WI38 (cell line): ENCODE results near the gene RNF14.
A peak's percentile ranks its signal among the peaks of the same experiment; 100 is the strongest.

Experiments
- H3K4me3 ChIP-seq: 2 replicates; pipeline ENCODE4 v1.5.1; 2011; ENCODE audit warnings: low read depth, mild to moderate bottlenecking, control low read depth, low read length
- TF ChIP-seq, protein P1 (sequence below): IDR thresholded peaks from 2 replicates; pipeline ENCODE4 v1.5.1; 2012; ENCODE audit warnings: low read depth, mild to moderate bottlenecking, control low read depth, low read length

The RNF14 gene

GRCh38 chr5:142012792-142013388 is 44.0 kb downstream of the RNF14 start, which contains the start of gene GNPDA1:
Gene GNPDA1 (minus strand): TSS chr5:142013027. CDS start chr5:142012035, 992 bp downstream.
- H3K4me3 ChIP-seq, result peak within 1 kb of the TSS; percentile 82
- TF ChIP-seq, protein P1, sequence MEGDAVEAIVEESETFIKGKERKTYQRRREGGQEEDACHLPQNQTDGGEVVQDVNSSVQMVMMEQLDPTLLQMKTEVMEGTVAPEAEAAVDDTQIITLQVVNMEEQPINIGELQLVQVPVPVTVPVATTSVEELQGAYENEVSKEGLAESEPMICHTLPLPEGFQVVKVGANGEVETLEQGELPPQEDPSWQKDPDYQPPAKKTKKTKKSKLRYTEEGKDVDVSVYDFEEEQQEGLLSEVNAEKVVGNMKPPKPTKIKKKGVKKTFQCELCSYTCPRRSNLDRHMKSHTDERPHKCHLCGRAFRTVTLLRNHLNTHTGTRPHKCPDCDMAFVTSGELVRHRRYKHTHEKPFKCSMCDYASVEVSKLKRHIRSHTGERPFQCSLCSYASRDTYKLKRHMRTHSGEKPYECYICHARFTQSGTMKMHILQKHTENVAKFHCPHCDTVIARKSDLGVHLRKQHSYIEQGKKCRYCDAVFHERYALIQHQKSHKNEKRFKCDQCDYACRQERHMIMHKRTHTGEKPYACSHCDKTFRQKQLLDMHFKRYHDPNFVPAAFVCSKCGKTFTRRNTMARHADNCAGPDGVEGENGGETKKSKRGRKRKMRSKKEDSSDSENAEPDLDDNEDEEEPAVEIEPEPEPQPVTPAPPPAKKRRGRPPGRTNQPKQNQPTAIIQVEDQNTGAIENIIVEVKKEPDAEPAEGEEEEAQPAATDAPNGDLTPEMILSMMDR, result no peak

DNA sequence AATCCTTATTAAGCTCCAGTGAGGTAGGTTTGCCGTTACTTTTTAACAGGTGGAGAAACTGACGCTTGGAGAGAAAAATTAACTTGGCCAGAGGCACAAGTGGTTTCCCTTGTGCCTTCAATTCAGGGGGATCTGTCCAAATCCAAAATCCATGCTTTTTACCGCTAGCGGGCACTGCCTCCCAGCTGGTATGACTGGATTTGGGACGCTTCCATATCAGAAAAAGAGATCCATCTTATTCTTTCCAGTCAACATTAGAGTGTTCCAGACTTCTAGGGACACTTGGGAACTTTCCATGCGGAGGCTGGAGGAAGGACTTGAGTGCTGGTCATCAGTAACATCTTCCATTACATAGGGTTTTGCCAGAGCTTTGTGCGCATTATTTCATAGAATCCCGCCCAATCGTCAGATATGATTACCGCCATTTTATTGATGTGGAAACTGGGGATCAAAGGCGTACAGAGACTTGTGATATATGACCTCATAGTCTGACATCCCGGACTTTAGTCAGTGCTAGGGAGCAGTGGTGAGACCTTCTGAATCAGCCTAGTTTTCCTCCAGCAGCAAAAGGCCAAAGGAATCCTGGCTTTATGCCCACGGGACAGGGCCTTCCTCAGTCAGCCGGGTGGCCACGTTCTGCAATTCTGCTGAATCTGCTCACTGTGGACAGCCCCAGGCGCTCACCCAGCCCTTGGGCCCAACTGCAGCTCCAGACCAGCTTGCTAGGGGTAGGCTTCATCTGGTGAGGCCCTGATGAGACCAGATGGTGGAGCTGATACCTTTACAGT is 45.0 kb downstream of the RNF14 start:
- TF ChIP-seq, protein P1, result no peak
- H3K4me3 ChIP-seq, result no peak overlapping the region

DNA sequence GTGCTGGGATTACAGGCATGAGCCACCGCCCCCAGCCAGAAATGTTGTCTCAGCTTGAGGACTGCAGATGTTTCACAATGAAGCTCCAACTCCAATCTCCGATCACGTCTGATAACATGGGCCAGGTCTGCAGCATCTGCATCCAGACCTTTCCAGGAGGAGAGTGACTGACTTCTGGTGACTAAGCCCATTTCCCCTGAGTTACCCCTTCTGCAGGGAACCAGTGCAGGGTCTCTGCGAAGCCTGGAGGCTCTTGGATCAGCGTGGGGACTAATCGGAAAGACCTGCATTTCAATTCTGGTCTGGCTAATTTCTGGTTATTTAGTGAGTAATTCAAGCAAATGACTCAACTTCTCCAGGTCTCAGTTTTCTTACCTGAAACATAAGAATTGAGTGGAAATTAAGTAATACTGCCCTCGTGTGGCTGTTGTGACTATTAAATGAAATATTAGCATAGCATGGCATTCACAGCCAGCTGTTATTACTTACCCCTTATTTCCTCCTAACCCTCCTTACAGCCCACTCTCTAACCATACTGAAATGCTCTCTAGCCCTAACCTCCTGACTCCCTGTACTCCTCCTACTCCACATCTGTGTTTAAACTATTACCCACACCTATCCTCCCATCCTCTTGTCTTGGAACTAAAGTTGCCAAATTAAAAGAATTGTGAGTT is 46.1 kb downstream of the RNF14 start:
- H3K4me3 ChIP-seq, result no peak overlapping the region
- TF ChIP-seq, protein P1, result peak; percentile 29; the same call in 1 of the 2 replicates

- no peak overlapping the region for H3K4me3 ChIP-seq
- TF ChIP-seq, protein P1, result no peak
These were observed 47.1 kb downstream of the RNF14 start for GRCh38 chr5:142015781-142016533.

DNA sequence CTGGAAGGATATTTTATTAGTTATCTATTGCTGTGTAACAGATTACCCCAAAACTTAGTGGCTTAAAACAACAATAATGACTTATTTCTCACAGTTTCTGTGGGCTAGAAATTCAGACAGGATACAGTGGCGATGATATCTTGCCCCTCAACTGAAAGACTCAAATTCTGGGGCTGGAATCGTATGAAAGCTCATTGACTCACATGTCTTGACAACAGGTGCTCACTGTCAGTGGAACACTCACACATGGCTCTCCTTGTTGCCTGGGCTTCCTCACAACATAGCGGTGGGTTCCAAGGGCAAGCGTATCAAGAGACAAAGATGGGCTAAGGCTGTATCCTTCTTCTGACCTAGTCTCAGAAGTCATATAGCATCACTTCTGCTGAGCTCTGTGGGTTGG is 47.7 kb downstream of the RNF14 start:
- H3K4me3 ChIP-seq, result no peak overlapping the region
- TF ChIP-seq, protein P1, result no peak

- no peak overlapping the region for H3K4me3 ChIP-seq
- TF ChIP-seq, protein P1, result no peak
These were observed 49.0 kb downstream of the RNF14 start for GRCh38 chr5:142017832-142018427.
